Activated naive CD8-positive, alpha-beta T cell treated with anti-CD3 and anti-CD28 coated beads, Interleukin-2, amount 50 U/mL, for 24 hours (primary cell): ENCODE results near the gene PPM1D.

ENCODE experiments used
- ATAC-seq: fragments of 150-1000 bp; cut with Tn5 transposase; one replicate; pipeline ENCODE4 v1.10.0; 2021
- DNase-seq: peaks from one replicate; pipeline ENCODE4 v3.0.0; 2021
- H3K27ac Mint-ChIP-seq: one replicate; pipeline ENCODE4 v1.8.0; 2021; ENCODE audit warnings: mild to moderate bottlenecking, mixed read lengths
- H3K27me3 Mint-ChIP-seq: one replicate; pipeline ENCODE4 v1.8.0; 2021; ENCODE audit warnings: mixed read lengths
- H3K36me3 Mint-ChIP-seq: one replicate; pipeline ENCODE4 v1.8.0; 2021; ENCODE audit warnings: low read depth, mixed read lengths
- H3K4me1 Mint-ChIP-seq: one replicate; pipeline ENCODE4 v1.8.0; 2021; ENCODE audit warnings: mixed read lengths
- H3K4me3 Mint-ChIP-seq: one replicate; pipeline ENCODE4 v1.8.0; 2021; ENCODE audit warnings: mild to moderate bottlenecking, moderate library complexity, mixed read lengths
- H3K9me3 Mint-ChIP-seq: one replicate; pipeline ENCODE4 v1.8.0; 2021; ENCODE audit warnings: mixed read lengths

PPM1D gene

GRCh38 chr17:60622961-60623360 lies 23.0 kb downstream of the PPM1D start:
- ATAC-seq: no peak
- Mint-ChIP-seq H3K27ac (no peak overlapping the region), H3K4me3 (no peak overlapping the region), H3K9me3 (no peaks in the 10 kb centered on the region), H3K27me3 (no peaks in the 10 kb centered on the region), H3K4me1 (peaks cover 13% of the 10 kb centered on the region), H3K36me3 (peaks cover 5% of the 10 kb centered on the region)
- no peak for DNase-seq

GRCh38 chr17:60623415-60623814 lies 23.4 kb downstream of the PPM1D start:
- Mint-ChIP-seq H3K27ac (no peak overlapping the region), H3K4me1 (peaks cover 12% of the 10 kb centered on the region), H3K36me3 (peaks cover 6% of the 10 kb centered on the region), H3K27me3 (no peaks in the 10 kb centered on the region), H3K4me3 (no peak overlapping the region), H3K9me3 (no peaks in the 10 kb centered on the region)
- DNase-seq: no peak
- ATAC-seq: no peak

GRCh38 chr17:60627124-60627523 lies 27.1 kb downstream of the PPM1D start:
- ATAC-seq: no peak
- peaks cover 2% of the 10 kb centered on the region for H3K4me1 Mint-ChIP-seq
- no peak overlapping the region for H3K4me3 Mint-ChIP-seq
- no peak for DNase-seq
- H3K36me3 Mint-ChIP-seq: peaks cover 10% of the 10 kb centered on the region
- H3K27me3 Mint-ChIP-seq: no peaks in the 10 kb centered on the region
- no peak overlapping the region for H3K27ac Mint-ChIP-seq
- no peaks in the 10 kb centered on the region for H3K9me3 Mint-ChIP-seq

- H3K36me3 Mint-ChIP-seq: peaks cover 10% of the 10 kb centered on the region
- DNase-seq (no peak), ATAC-seq (no peak)
- no peak overlapping the region for H3K4me3 Mint-ChIP-seq
- no peaks in the 10 kb centered on the region for H3K9me3 Mint-ChIP-seq
- no peak overlapping the region for H3K27ac Mint-ChIP-seq
- no peaks in the 10 kb centered on the region for H3K27me3 Mint-ChIP-seq
- peaks cover 2% of the 10 kb centered on the region for H3K4me1 Mint-ChIP-seq
These were observed 28.4 kb downstream of the PPM1D start for GRCh38 chr17:60628252-60628889.

GRCh38 chr17:60629120-60629519 lies 29.1 kb downstream of the PPM1D start:
- no peak overlapping the region for H3K27ac Mint-ChIP-seq
- ATAC-seq: no peak
- H3K4me3 Mint-ChIP-seq: no peak overlapping the region
- no peaks in the 10 kb centered on the region for H3K9me3 Mint-ChIP-seq
- H3K27me3 Mint-ChIP-seq: no peaks in the 10 kb centered on the region
- DNase-seq: no peak
- peaks cover 2% of the 10 kb centered on the region for H3K4me1 Mint-ChIP-seq
- peaks cover 9% of the 10 kb centered on the region for H3K36me3 Mint-ChIP-seq

- DNase-seq: no peak
- Mint-ChIP-seq H3K27ac (no peak overlapping the region), H3K9me3 (no peaks in the 10 kb centered on the region), H3K4me3 (no peak overlapping the region), H3K4me1 (peaks cover 2% of the 10 kb centered on the region), H3K27me3 (no peaks in the 10 kb centered on the region), H3K36me3 (peaks cover 9% of the 10 kb centered on the region)
- ATAC-seq: no peak
These were observed 30.4 kb downstream of the PPM1D start for GRCh38 chr17:60630352-60630751.

- Mint-ChIP-seq H3K4me3 (no peak overlapping the region), H3K9me3 (no peaks in the 10 kb centered on the region), H3K27me3 (no peaks in the 10 kb centered on the region), H3K36me3 (peaks cover 9% of the 10 kb centered on the region), H3K4me1 (peaks cover 2% of the 10 kb centered on the region), H3K27ac (no peak overlapping the region)
- ATAC-seq (no peak), DNase-seq (no peak)
These were observed 31.1 kb downstream of the PPM1D start for GRCh38 chr17:60631119-60631518.

- Mint-ChIP-seq H3K4me1 (peaks cover 9% of the 10 kb centered on the region), H3K27ac (no peak overlapping the region), H3K27me3 (no peaks in the 10 kb centered on the region), H3K36me3 (peaks cover 9% of the 10 kb centered on the region), H3K9me3 (no peaks in the 10 kb centered on the region), H3K4me3 (no peak overlapping the region)
- no peak for ATAC-seq
- DNase-seq: no peak
These were observed 37.7 kb downstream of the PPM1D start for GRCh38 chr17:60637683-60638082.

GRCh38 chr17:60639019-60639330 lies 39.0 kb downstream of the PPM1D start:
- peaks cover 9% of the 10 kb centered on the region for H3K4me1 Mint-ChIP-seq
- ATAC-seq (no peak), DNase-seq (no peak)
- no peak overlapping the region for H3K4me3 Mint-ChIP-seq
- H3K9me3 Mint-ChIP-seq: no peaks in the 10 kb centered on the region
- peaks cover 11% of the 10 kb centered on the region for H3K36me3 Mint-ChIP-seq
- no peak overlapping the region for H3K27ac Mint-ChIP-seq
- H3K27me3 Mint-ChIP-seq: no peaks in the 10 kb centered on the region

GRCh38 chr17:60640503-60640902 lies 40.5 kb downstream of the PPM1D start:
- no peak overlapping the region for H3K27ac Mint-ChIP-seq
- H3K9me3 Mint-ChIP-seq: no peaks in the 10 kb centered on the region
- no peak for ATAC-seq
- H3K4me1 Mint-ChIP-seq: peaks cover 9% of the 10 kb centered on the region
- H3K36me3 Mint-ChIP-seq: peaks cover 11% of the 10 kb centered on the region
- no peak overlapping the region for H3K4me3 Mint-ChIP-seq
- H3K27me3 Mint-ChIP-seq: no peaks in the 10 kb centered on the region
- DNase-seq: no peak

GRCh38 chr17:60641126-60641525 lies 41.1 kb downstream of the PPM1D start:
- H3K9me3 Mint-ChIP-seq: no peaks in the 10 kb centered on the region
- H3K4me1 Mint-ChIP-seq: peaks cover 10% of the 10 kb centered on the region
- no peak overlapping the region for H3K4me3 Mint-ChIP-seq
- peaks cover 11% of the 10 kb centered on the region for H3K36me3 Mint-ChIP-seq
- no peak for DNase-seq
- no peaks in the 10 kb centered on the region for H3K27me3 Mint-ChIP-seq
- H3K27ac Mint-ChIP-seq: no peak overlapping the region
- no peak for ATAC-seq

GRCh38 chr17:60641810-60642220 lies 41.8 kb downstream of the PPM1D start:
- H3K36me3 Mint-ChIP-seq: peaks cover 11% of the 10 kb centered on the region
- no peak overlapping the region for H3K27ac Mint-ChIP-seq
- no peak overlapping the region for H3K4me3 Mint-ChIP-seq
- ATAC-seq: peak; percentile 64
- peak; percentile 34 for DNase-seq
- no peaks in the 10 kb centered on the region for H3K9me3 Mint-ChIP-seq
- H3K27me3 Mint-ChIP-seq: no peaks in the 10 kb centered on the region
- H3K4me1 Mint-ChIP-seq: peaks cover 11% of the 10 kb centered on the region

GRCh38 chr17:60645918-60646523 lies 46.0 kb downstream of the PPM1D start:
- no peak overlapping the region for H3K27ac Mint-ChIP-seq
- ATAC-seq (no peak), DNase-seq (no peak)
- H3K9me3 Mint-ChIP-seq: no peaks in the 10 kb centered on the region
- H3K36me3 Mint-ChIP-seq: peaks cover 23% of the 10 kb centered on the region
- peaks cover 12% of the 10 kb centered on the region for H3K4me1 Mint-ChIP-seq
- H3K4me3 Mint-ChIP-seq: no peak overlapping the region
- H3K27me3 Mint-ChIP-seq: no peaks in the 10 kb centered on the region

GRCh38 chr17:60646701-60647100 lies 46.7 kb downstream of the PPM1D start:
- no peak for DNase-seq
- ATAC-seq: no peak
- Mint-ChIP-seq H3K4me1 (peaks cover 10% of the 10 kb centered on the region), H3K4me3 (no peak overlapping the region), H3K9me3 (no peaks in the 10 kb centered on the region), H3K27me3 (no peaks in the 10 kb centered on the region), H3K36me3 (peaks cover 27% of the 10 kb centered on the region), H3K27ac (no peak overlapping the region)

- peaks cover 26% of the 10 kb centered on the region for H3K36me3 Mint-ChIP-seq
- H3K27ac Mint-ChIP-seq: no peak overlapping the region
- no peaks in the 10 kb centered on the region for H3K27me3 Mint-ChIP-seq
These were observed 47.7 kb downstream of the PPM1D start for GRCh38 chr17:60647705-60648104.

More at GRCh38 chr17:60647705-60648104, 47.7 kb downstream of the PPM1D start:
- Mint-ChIP-seq H3K9me3 (no peaks in the 10 kb centered on the region), H3K4me1 (peaks cover 14% of the 10 kb centered on the region), H3K4me3 (no peak overlapping the region)
- ATAC-seq: no peak
- DNase-seq: no peak
